ENCODE results near the gene CR1. TPM values are rescaled to one million over a fixed set of nuclear protein-coding genes. Genes with fewer than 3 reads are reported as not detected.
"Not testable (repeated sequence)": the region's sequence is repeated elsewhere in the genome, so short reads cannot be mapped to it uniquely, and the experiment has no call there.

CR1 gene
- total RNA-seq, 2 donors from 2014 or later = 0.33 to 1.3 TPM

DNA sequence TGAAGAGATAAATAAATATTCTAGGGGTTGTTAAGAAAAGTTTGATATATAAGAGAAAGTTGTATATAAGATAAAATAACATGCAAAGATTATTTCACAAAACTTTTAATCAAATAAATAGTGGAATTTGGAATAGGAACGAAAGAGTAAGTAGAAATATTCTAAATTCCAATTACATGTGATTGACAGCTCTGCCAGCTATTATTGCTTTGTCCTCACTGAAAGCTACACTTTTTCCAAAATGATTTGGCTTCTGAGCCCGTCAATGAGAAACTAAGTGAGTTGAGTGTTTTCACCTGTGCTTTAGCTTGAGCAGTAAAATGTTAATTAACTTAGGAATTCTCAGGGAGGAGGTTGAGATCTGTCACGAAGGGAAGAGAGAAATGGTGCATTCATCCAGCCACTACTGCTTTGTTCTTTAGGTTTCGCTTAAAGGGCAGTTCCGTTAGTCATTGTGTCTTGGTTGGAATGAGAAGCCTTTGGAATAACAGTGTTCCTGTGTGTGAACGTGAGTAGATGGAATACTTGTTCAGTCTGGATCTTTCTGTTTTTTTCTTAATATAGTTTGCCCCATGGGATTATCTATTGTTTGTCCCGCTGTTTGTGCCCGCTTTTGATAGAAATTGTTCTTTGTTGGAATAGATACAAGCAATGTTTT lies 85.7 kb downstream of the CR1 start:
- ATAC-seq (no peak), DNase-seq (no peak)
- Histone ChIP-seq H3K9me3 (no peaks in the 10 kb centered on the region), H3K27ac (no peak overlapping the region), H3K27me3 (no peaks in the 10 kb centered on the region), H3K4me3 (no peak overlapping the region), H3K4me1 (no peaks in the 10 kb centered on the region), H3K36me3 (replicated peaks in 1 of 2; ENCODE audit: insufficient read depth in 1 of 2, low read depth in 2 of 2) (no peaks in the 10 kb centered on the region)
- no peak for TF ChIP-seq POLR2A (IDR thresholded peaks at IDR 0.05)
- TF ChIP-seq, protein P1, sequence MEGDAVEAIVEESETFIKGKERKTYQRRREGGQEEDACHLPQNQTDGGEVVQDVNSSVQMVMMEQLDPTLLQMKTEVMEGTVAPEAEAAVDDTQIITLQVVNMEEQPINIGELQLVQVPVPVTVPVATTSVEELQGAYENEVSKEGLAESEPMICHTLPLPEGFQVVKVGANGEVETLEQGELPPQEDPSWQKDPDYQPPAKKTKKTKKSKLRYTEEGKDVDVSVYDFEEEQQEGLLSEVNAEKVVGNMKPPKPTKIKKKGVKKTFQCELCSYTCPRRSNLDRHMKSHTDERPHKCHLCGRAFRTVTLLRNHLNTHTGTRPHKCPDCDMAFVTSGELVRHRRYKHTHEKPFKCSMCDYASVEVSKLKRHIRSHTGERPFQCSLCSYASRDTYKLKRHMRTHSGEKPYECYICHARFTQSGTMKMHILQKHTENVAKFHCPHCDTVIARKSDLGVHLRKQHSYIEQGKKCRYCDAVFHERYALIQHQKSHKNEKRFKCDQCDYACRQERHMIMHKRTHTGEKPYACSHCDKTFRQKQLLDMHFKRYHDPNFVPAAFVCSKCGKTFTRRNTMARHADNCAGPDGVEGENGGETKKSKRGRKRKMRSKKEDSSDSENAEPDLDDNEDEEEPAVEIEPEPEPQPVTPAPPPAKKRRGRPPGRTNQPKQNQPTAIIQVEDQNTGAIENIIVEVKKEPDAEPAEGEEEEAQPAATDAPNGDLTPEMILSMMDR (IDR thresholded peaks at IDR 0.05) = no peak
- WGBS, 2 donors = 54 to 58% methylated on average over 8 of the region's 8 CpGs
- intact Hi-C loops (cut with DNase I) = no loop called here

DNA sequence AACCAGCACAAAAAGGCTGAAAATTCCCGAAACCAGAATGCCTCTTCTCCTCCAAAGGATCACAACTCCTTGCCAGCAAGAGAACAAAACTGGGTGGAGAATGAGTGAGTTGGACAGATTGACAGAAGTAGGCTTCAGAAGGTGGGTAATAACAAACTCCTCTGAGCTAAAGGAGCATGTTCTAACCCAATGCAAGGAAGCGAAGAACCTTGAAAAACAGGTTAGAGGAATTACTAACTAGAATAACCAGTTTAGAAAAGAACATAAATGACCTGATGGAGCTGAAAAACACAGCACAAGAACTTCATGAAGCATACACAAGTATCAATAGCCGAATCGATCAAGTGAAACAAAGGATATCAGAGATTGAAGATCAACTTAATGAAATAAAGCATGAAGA lies 93.5 kb downstream of the CR1 start:
- H3K9me3 ChIP-seq; H3K27me3 ChIP-seq; intact Hi-C loops (cut with DNase I); H3K27ac ChIP-seq; ATAC-seq; DNase-seq; H3K4me3 ChIP-seq; H3K36me3 ChIP-seq (replicated peaks in 1 of 2; ENCODE audit: insufficient read depth in 1 of 2, low read depth in 2 of 2); H3K4me1 ChIP-seq: not testable (repeated sequence)
- WGBS, 2 donors = 83 to 87% methylated on average over 4 of the region's 4 CpGs

DNA sequence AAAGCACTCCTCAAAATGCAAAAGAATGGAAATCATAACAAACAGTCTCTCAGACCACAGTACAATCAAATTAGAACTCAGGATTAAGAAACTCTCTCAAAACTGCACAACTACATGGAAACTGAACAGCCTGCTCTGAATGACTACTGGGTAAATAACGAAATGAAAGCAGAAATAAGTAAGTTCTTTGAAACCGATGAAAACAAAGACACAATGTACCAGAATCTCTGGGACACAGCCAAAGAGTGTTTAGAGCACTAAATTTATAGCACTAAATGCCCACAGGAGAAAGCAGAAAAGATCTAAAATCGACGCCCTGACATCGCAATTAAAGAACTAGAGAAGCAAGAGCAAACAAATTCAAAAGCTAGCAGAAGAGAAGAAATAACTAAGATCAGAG lies 95.2 kb downstream of the CR1 start:
- H3K27ac ChIP-seq, DNase-seq: not testable (repeated sequence)

DNA sequence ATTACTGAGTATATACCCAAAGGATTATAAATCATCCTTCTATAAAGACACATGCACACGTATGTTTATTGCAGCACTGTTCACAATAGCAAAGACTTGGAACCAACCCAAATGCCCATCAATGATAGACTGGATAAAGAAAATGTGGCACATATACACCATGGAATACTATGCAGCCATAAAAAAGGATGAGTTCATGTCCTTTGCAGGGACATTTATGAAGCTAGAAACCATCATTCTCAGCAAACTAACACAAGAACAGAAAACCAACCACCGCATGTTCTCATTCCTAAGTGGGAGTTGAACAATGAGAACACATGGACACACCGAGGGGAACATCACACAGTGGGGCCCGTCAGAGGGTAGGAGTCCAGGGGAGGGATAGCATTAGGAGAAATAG lies 98.1 kb downstream of the CR1 start:
- H3K4me3 ChIP-seq; intact Hi-C loops (cut with DNase I); H3K27ac ChIP-seq; H3K9me3 ChIP-seq; DNase-seq; H3K4me1 ChIP-seq; ATAC-seq; H3K36me3 ChIP-seq (replicated peaks in 1 of 2; ENCODE audit: insufficient read depth in 1 of 2, low read depth in 2 of 2); H3K27me3 ChIP-seq: not testable (repeated sequence)
- WGBS, 2 donors = 78 to 81% methylated on average over 4 of the region's 4 CpGs

More for the DNA sequence above, 95.2 kb downstream of the CR1 start:
- intact Hi-C loops (cut with DNase I); H3K4me1 ChIP-seq; H3K9me3 ChIP-seq; ATAC-seq; H3K4me3 ChIP-seq; H3K27me3 ChIP-seq; H3K36me3 ChIP-seq (replicated peaks in 1 of 2; ENCODE audit: insufficient read depth in 1 of 2, low read depth in 2 of 2): not testable (repeated sequence)
- WGBS, 2 donors = 77 to 80% methylated on average over 5 of the region's 5 CpGs

DNA sequence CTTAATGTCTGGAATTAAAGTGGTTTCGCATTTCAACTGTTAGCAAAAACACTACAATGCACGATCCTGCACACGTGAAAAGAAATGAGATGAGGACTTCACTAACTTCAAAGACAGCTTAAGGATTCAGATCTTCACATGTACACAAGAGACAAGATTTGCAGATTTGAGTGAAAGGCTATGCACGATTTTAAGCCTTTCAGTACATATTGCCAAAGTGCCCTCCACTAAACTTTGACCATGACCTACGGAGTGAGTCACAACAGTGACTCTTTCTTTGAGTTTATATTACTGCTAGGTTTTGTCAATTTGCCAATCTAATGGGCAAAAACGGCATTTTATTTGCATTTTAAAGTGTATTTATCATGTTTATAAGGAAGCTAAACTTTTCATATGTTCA lies 107.8 kb downstream of the CR1 start:
- H3K9me3 ChIP-seq = no peaks in the 10 kb centered on the region
- intact Hi-C loops (cut with DNase I) = no loop called here
- no peaks in the 10 kb centered on the region for H3K36me3 ChIP-seq (replicated peaks in 1 of 2; ENCODE audit: insufficient read depth in 1 of 2, low read depth in 2 of 2)
- no peaks in the 10 kb centered on the region for H3K27me3 ChIP-seq
- TF ChIP-seq POLR2A (IDR thresholded peaks at IDR 0.05) = no peak
- TF ChIP-seq, protein P1 (IDR thresholded peaks at IDR 0.05) = no peak
- ATAC-seq (no peak), DNase-seq (no peak)
- no peak overlapping the region for H3K27ac ChIP-seq
- H3K4me1 ChIP-seq = no peaks in the 10 kb centered on the region
- no peak overlapping the region for H3K4me3 ChIP-seq
- 56 to 63% methylated on average over 6 of the region's 6 CpGs for WGBS, 2 donors

DNA sequence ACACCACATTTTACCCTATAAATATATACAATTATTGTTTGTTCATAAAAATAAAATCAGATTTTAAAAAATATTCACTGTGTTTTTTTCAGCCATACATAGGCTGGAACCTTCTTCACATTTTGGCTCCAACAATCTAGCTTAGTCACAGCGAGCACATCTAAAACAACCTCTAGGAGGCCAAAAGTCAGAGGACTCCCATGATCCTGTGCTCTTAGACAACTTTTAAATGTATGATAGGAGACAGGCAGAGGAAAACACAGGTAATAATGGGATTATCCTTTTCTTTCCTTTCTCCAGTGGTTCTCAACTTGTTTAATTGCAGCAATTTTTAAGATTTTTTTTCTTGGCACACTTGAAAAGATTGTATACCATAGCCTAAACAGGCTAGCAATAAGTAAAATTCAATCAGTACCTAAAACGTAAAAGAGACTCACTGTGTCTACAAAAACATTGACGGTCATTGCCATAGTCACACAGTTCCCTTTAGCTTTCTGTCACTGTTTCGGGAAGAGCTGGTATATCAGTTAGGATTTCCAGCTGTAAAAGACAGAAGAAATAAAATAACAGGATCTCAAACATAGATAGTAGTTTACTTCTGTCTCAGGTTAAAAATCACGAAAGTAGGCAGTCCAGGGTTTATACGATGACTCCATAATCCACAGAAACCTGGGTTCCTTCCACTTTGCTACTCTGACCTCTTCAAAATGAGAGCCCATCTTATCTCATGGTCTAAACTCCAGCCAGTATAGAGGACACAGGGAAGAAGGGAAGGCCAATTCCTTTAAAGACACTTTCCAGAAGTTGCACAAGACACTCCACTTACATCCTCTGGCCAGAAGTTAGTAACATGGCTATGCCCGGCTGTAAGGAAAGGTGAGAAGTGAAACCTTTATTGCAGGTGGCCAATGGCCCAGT lies 109.7 kb downstream of the CR1 start:
- WGBS, 2 donors = 87 to 89% methylated on average over 7 of the region's 7 CpGs
- no peaks in the 10 kb centered on the region for H3K9me3 ChIP-seq
- H3K4me1 ChIP-seq = no peaks in the 10 kb centered on the region
- H3K27ac ChIP-seq = no peak overlapping the region
- no peak for ATAC-seq
- H3K4me3 ChIP-seq = no peak overlapping the region
- no peaks in the 10 kb centered on the region for H3K27me3 ChIP-seq
- no peak for DNase-seq
- no peaks in the 10 kb centered on the region for H3K36me3 ChIP-seq (replicated peaks in 1 of 2; ENCODE audit: insufficient read depth in 1 of 2, low read depth in 2 of 2)
- TF ChIP-seq POLR2A (IDR thresholded peaks at IDR 0.05) = no peak
- TF ChIP-seq, protein P1 (IDR thresholded peaks at IDR 0.05) = no peak
- intact Hi-C loops (cut with DNase I) = no loop called here

Data from body of pancreas (tissue), 4 donors.